Peyer's patch (tissue), 4 donors: ENCODE results near the gene SETD2. TPM values are rescaled to one million over a fixed set of nuclear protein-coding genes. Genes with fewer than 3 reads are reported as not detected.

Experiments used
- DNase-seq, 3 donors: peaks; one replicate each; pipeline ENCODE4 v3.0.0-alpha.2; 2017 to 2019
- H3K27ac ChIP-seq, 4 donors: fragments of 200-600 bp; sonication (generic); one replicate each; pipeline ENCODE4 v1.5.1; 2016 to 2019
- H3K27me3 ChIP-seq, 2 donors: fragments of 200-600 bp; sonication (generic); one replicate each; pipeline ENCODE4 v1.5.1; 2019
- H3K36me3 ChIP-seq, 3 donors: fragments of 200-600 bp; sonication (generic); one replicate each; pipeline ENCODE4 v1.5.1; 2016 to 2019
- H3K4me1 ChIP-seq, 4 donors: fragments of 200-600 bp; sonication (generic); one replicate each; pipeline ENCODE4 v1.5.1; 2016 to 2019
- H3K4me3 ChIP-seq, 4 donors: fragments of 200-600 bp; sonication (generic); 1 replicate in 3 of 4; 2 replicates in 1 of 4; pipeline ENCODE4 v1.5.1; 2016 to 2019; ENCODE audit warnings: mild to moderate bottlenecking in 1 of 4
- H3K9me3 ChIP-seq, 4 donors: fragments of 200-600 bp; sonication (generic); one replicate each; pipeline ENCODE4 v1.5.1; 2016 to 2019; ENCODE audit warnings: mild to moderate bottlenecking in 1 of 4
- CTCF ChIP-seq, 6 experiments: fragments of 450-650 bp in 4 of 6; fragments of 200-600 bp in 2 of 6; sonication (generic) in 1 of 6; IDR thresholded peaks; one replicate each; pipeline ENCODE4 v1.5.1; 2017 to 2019; ENCODE audit warnings: antibody characterized with exemption in 6 of 6, mild to moderate bottlenecking in 3 of 6, moderate library complexity in 1 of 6
- POLR2A ChIP-seq, 2 donors: fragments of 450-650 bp; IDR thresholded peaks; one replicate each; pipeline ENCODE4 v1.5.1; 2017; ENCODE audit warnings: antibody characterized with exemption in 2 of 2, mild to moderate bottlenecking in 2 of 2, moderate library complexity in 2 of 2
- total RNA-seq, 4 donors: library from RNA; depleted of rRNA; stranded (reverse); fragments of >200 nt; gene quantifications; one replicate each; pipeline ENCODE4 v1.1.0, GENCODE V29; 2016

The SETD2 gene
- total RNA-seq, 4 donors from 2014 or later: 75.8 to 173 (median 82.2) TPM

GRCh38 chr3:47022641-47023071, 141.3 kb downstream of the SETD2 start:
- peak in 1 of 3 donors; percentile 52 for DNase-seq
- no peak overlapping the region for H3K4me3 ChIP-seq
- no peaks in the 10 kb centered on the region for H3K4me1 ChIP-seq
- no peaks in the 10 kb centered on the region for H3K9me3 ChIP-seq
- TF ChIP-seq CTCF (IDR thresholded peaks at IDR 0.05) (no peak), POLR2A (IDR thresholded peaks at IDR 0.05) (no peak)
- H3K27ac ChIP-seq: peak overlapping the region in 1 of 4 donors; percentile 25
- H3K36me3 ChIP-seq: peaks cover 0 to 5% (median 0%) of the 10 kb centered on the region in 3 donors
- H3K27me3 ChIP-seq: no peaks in the 10 kb centered on the region

- no peak overlapping the region for H3K4me3 ChIP-seq
- no peaks in the 10 kb centered on the region for H3K9me3 ChIP-seq
- peaks cover 0 to 19% (median 0%) of the 10 kb centered on the region in 3 donors for H3K36me3 ChIP-seq
- no peak for TF ChIP-seq POLR2A (IDR thresholded peaks at IDR 0.05)
- TF ChIP-seq CTCF (IDR thresholded peaks at IDR 0.05): no peak
- H3K27ac ChIP-seq: no peak overlapping the region
- H3K4me1 ChIP-seq: peaks cover 0 to 13% (median 9%) of the 10 kb centered on the region in 4 donors
- no peaks in the 10 kb centered on the region for H3K27me3 ChIP-seq
- DNase-seq: no peak
Observed at GRCh38 chr3:47020311-47020710, 143.6 kb downstream of the SETD2 start.

- H3K4me1 ChIP-seq: peaks cover 0 to 13% (median 9%) of the 10 kb centered on the region in 4 donors
- H3K4me3 ChIP-seq: no peak overlapping the region
- H3K9me3 ChIP-seq: no peaks in the 10 kb centered on the region
- no peak for DNase-seq
- no peaks in the 10 kb centered on the region for H3K27me3 ChIP-seq
- H3K27ac ChIP-seq: no peak overlapping the region
- H3K36me3 ChIP-seq: peaks cover 0 to 28% (median 0%) of the 10 kb centered on the region in 3 donors
- TF ChIP-seq CTCF (IDR thresholded peaks at IDR 0.05) (no peak), POLR2A (IDR thresholded peaks at IDR 0.05) (no peak)
Observed at GRCh38 chr3:47019201-47019600, 144.7 kb downstream of the SETD2 start.

GRCh38 chr3:47018269-47018611, 145.7 kb downstream of the SETD2 start:
- Histone ChIP-seq H3K4me1 (peaks cover 0 to 13% (median 9%) of the 10 kb centered on the region in 4 donors), H3K36me3 (peaks cover 0 to 37% (median 0%) of the 10 kb centered on the region in 3 donors)

GRCh38 chr3:47017504-47018268, 146.2 kb downstream of the SETD2 start:
- Histone ChIP-seq H3K27me3 (no peaks in the 10 kb centered on the region), H3K27ac (peak overlapping the region; percentile 12 to 62 (median 42)), H3K4me1 (peaks cover 0 to 13% (median 9%) of the 10 kb centered on the region in 4 donors), H3K9me3 (no peaks in the 10 kb centered on the region), H3K4me3 (no peak overlapping the region), H3K36me3 (peaks cover 0 to 40% (median 0%) of the 10 kb centered on the region in 3 donors)
- TF ChIP-seq CTCF (IDR thresholded peaks at IDR 0.05) (no peak), POLR2A (IDR thresholded peaks at IDR 0.05) (no peak)
- DNase-seq: no peak

More at GRCh38 chr3:47018269-47018611, 145.7 kb downstream of the SETD2 start:
- Histone ChIP-seq H3K27ac (peak overlapping the region in 3 of 4 donors; percentile 32 to 62 (median 53)), H3K27me3 (no peaks in the 10 kb centered on the region), H3K9me3 (no peaks in the 10 kb centered on the region), H3K4me3 (no peak overlapping the region)
- TF ChIP-seq POLR2A (IDR thresholded peaks at IDR 0.05): no peak
- no peak for TF ChIP-seq CTCF (IDR thresholded peaks at IDR 0.05)
- no peak for DNase-seq
